HUES6 (cell line): Measurements from ENCODE around the gene GBP5.
"Not testable (repeated sequence)": the region's sequence is repeated elsewhere in the genome, so short reads cannot be mapped to it uniquely, and the experiment has no call there.

Source experiments
- H3K27ac ChIP-seq: 2 replicates; pipeline ENCODE4 v1.7.0; 2013; ENCODE audit warnings: low read depth, mild to moderate bottlenecking, low read length, inconsistent platforms
- H3K27me3 ChIP-seq: 2 replicates; pipeline ENCODE4 v1.6.1; 2013; ENCODE audit warnings: low read length; ENCODE audit not compliant: control insufficient read depth, insufficient read depth
- H3K36me3 ChIP-seq: 2 replicates; pipeline ENCODE4 v1.6.1; 2013; ENCODE audit warnings: low read length; ENCODE audit not compliant: control insufficient read depth, insufficient read depth
- H3K4me1 ChIP-seq: 2 replicates; pipeline ENCODE4 v1.6.1; 2013; ENCODE audit warnings: low read length; ENCODE audit not compliant: control insufficient read depth, insufficient read depth
- H3K4me3 ChIP-seq: 2 replicates; pipeline ENCODE4 v1.5.1; 2013; ENCODE audit warnings: low read depth, low read length
- H3K9ac ChIP-seq: one replicate; pipeline ENCODE4 v1.6.1; 2013; ENCODE audit warnings: mild to moderate bottlenecking, low read length
- H3K9me3 ChIP-seq: 2 replicates; pipeline ENCODE4 v1.6.1; 2013; ENCODE audit warnings: low read depth, low read length; ENCODE audit not compliant: control insufficient read depth, insufficient read depth

GBP5 gene

GRCh38 chr1:89272269-89273041 lies at the start of gene GBP5:
TSS of gene GBP5 (minus strand) at chr1:89272860. CDS start at chr1:89269555, 3,305 bp downstream.
- H3K4me3 ChIP-seq, H3K9ac ChIP-seq, H3K4me1 ChIP-seq, H3K27me3 ChIP-seq, H3K27ac ChIP-seq, H3K36me3 ChIP-seq, H3K9me3 ChIP-seq: not testable (repeated sequence)

GRCh38 chr1:89322402-89322801 lies 49.7 kb upstream of the GBP5 start:
- no peaks in the 10 kb centered on the region for H3K36me3 ChIP-seq
- peaks cover 3% of the 10 kb centered on the region; the same call in 1 of the 2 replicates for H3K4me1 ChIP-seq
- H3K9ac ChIP-seq: no peak overlapping the region
- H3K9me3 ChIP-seq: peaks cover 11% of the 10 kb centered on the region
- H3K27me3 ChIP-seq: no peaks in the 10 kb centered on the region
- no peak overlapping the region for H3K27ac ChIP-seq
- H3K4me3 ChIP-seq: no peak overlapping the region

GRCh38 chr1:89312572-89312971 lies 39.9 kb upstream of the GBP5 start:
- Histone ChIP-seq H3K4me1 (0 out of 2 replicates have a peak, but pooled peaks cover 6% of the 10 kb centered on the region), H3K27ac (no peak overlapping the region), H3K27me3 (no peaks in the 10 kb centered on the region), H3K4me3 (no peak overlapping the region), H3K9ac (no peak overlapping the region), H3K9me3 (peaks cover 5% of the 10 kb centered on the region), H3K36me3 (no peaks in the 10 kb centered on the region)

- H3K27ac ChIP-seq: no peak overlapping the region
- H3K4me1 ChIP-seq: 0 out of 2 replicates have a peak, but pooled peaks cover 6% of the 10 kb centered on the region
- no peaks in the 10 kb centered on the region for H3K27me3 ChIP-seq
- peaks cover 5% of the 10 kb centered on the region for H3K9me3 ChIP-seq
- H3K9ac ChIP-seq: no peak overlapping the region
- H3K4me3 ChIP-seq: no peak overlapping the region
- H3K36me3 ChIP-seq: no peaks in the 10 kb centered on the region
Observed at GRCh38 chr1:89311757-89312156, 39.1 kb upstream of the GBP5 start.

GRCh38 chr1:89310976-89311375 lies 38.3 kb upstream of the GBP5 start:
- H3K4me3 ChIP-seq: no peak overlapping the region
- H3K9ac ChIP-seq: no peak overlapping the region
- peaks cover 5% of the 10 kb centered on the region for H3K9me3 ChIP-seq
- H3K4me1 ChIP-seq: 0 out of 2 replicates have a peak, but pooled peaks cover 6% of the 10 kb centered on the region
- no peaks in the 10 kb centered on the region for H3K27me3 ChIP-seq
- H3K27ac ChIP-seq: no peak overlapping the region
- no peaks in the 10 kb centered on the region for H3K36me3 ChIP-seq

GRCh38 chr1:89310505-89310904 lies 37.8 kb upstream of the GBP5 start:
- no peak overlapping the region for H3K4me3 ChIP-seq
- H3K27me3 ChIP-seq: no peaks in the 10 kb centered on the region
- H3K27ac ChIP-seq: no peak overlapping the region
- 0 out of 2 replicates have a peak, but pooled peaks cover 6% of the 10 kb centered on the region for H3K4me1 ChIP-seq
- H3K9ac ChIP-seq: no peak overlapping the region
- no peaks in the 10 kb centered on the region for H3K36me3 ChIP-seq
- peaks cover 5% of the 10 kb centered on the region for H3K9me3 ChIP-seq

GRCh38 chr1:89309828-89310227 lies 37.2 kb upstream of the GBP5 start:
- Histone ChIP-seq H3K4me3 (no peak overlapping the region), H3K9ac (no peak overlapping the region), H3K9me3 (peaks cover 5% of the 10 kb centered on the region; the same call in 1 of the 2 replicates), H3K27ac (no peak overlapping the region), H3K27me3 (no peaks in the 10 kb centered on the region), H3K36me3 (no peaks in the 10 kb centered on the region), H3K4me1 (0 out of 2 replicates have a peak, but pooled peaks cover 6% of the 10 kb centered on the region)

- Histone ChIP-seq H3K27ac (no peak overlapping the region), H3K9me3 (peaks cover 18% of the 10 kb centered on the region), H3K36me3 (no peaks in the 10 kb centered on the region), H3K9ac (no peak overlapping the region), H3K27me3 (no peaks in the 10 kb centered on the region), H3K4me1 (0 out of 2 replicates have a peak, but pooled peaks cover under 1% of the 10 kb centered on the region), H3K4me3 (no peak overlapping the region)
Observed at GRCh38 chr1:89306273-89306672, 33.6 kb upstream of the GBP5 start.

GRCh38 chr1:89305493-89305892 lies 32.8 kb upstream of the GBP5 start:
- Histone ChIP-seq H3K27me3 (no peaks in the 10 kb centered on the region), H3K9ac (no peak overlapping the region), H3K4me3 (no peak overlapping the region), H3K9me3 (peaks cover 18% of the 10 kb centered on the region), H3K27ac (no peak overlapping the region), H3K4me1 (no peaks in the 10 kb centered on the region), H3K36me3 (no peaks in the 10 kb centered on the region)

- no peak overlapping the region for H3K27ac ChIP-seq
- H3K27me3 ChIP-seq: no peaks in the 10 kb centered on the region
- no peak overlapping the region for H3K4me3 ChIP-seq
- no peak overlapping the region for H3K9ac ChIP-seq
- no peaks in the 10 kb centered on the region for H3K36me3 ChIP-seq
- H3K4me1 ChIP-seq: no peaks in the 10 kb centered on the region
- H3K9me3 ChIP-seq: peaks cover 16% of the 10 kb centered on the region
Observed at GRCh38 chr1:89304572-89305230, 32.0 kb upstream of the GBP5 start.

GRCh38 chr1:89302697-89303332 lies 30.2 kb upstream of the GBP5 start:
- H3K9ac ChIP-seq: no peak overlapping the region
- no peaks in the 10 kb centered on the region for H3K36me3 ChIP-seq
- peaks cover 13% of the 10 kb centered on the region; the same call in 1 of the 2 replicates for H3K9me3 ChIP-seq
- no peaks in the 10 kb centered on the region for H3K27me3 ChIP-seq
- H3K4me1 ChIP-seq: no peaks in the 10 kb centered on the region
- H3K27ac ChIP-seq: no peak overlapping the region
- H3K4me3 ChIP-seq: no peak overlapping the region
